Measurements from ENCODE around the gene C10orf95.

DNA sequence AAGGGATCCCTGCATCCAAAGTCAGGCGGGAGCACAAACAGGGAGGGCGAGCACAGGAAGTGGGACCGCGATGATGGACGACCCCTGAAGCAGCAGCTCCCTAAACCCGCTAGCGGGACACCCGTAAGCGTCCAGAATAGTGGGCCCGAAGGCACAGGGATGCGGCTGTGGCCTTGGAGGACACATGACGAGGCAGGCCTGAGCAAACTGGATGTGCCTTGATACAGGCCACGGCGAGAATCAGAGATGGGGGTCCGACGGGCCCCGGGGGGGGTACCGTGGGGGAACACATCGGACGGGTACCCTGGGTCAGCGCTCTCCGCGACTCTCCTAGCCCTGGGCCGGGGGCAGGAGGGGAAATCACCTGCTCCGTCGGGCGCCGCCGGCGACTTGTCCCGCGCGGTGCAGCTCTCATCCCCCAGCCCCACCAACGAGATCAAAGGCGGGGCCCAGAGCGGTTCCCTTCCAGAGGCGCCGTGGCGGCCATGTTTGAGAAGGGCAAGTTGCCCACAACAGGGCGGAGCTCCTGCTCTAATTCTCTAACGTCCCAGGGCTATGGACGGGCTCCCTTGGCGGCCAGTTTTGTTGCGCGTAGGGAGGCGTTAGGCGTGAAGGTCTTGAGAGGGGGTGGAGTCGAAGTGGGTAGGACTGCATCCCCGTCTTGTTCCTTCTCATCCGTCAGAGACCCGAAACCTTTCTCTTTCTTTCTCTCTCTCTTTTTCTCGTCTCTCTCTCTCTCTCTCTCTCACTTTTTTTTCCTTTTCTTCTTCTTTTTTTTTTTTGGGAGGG lies 19.0 kb downstream of the C10orf95 start, which contains the start of gene CUEDC2:
- TF ChIP-seq, protein P1, sequence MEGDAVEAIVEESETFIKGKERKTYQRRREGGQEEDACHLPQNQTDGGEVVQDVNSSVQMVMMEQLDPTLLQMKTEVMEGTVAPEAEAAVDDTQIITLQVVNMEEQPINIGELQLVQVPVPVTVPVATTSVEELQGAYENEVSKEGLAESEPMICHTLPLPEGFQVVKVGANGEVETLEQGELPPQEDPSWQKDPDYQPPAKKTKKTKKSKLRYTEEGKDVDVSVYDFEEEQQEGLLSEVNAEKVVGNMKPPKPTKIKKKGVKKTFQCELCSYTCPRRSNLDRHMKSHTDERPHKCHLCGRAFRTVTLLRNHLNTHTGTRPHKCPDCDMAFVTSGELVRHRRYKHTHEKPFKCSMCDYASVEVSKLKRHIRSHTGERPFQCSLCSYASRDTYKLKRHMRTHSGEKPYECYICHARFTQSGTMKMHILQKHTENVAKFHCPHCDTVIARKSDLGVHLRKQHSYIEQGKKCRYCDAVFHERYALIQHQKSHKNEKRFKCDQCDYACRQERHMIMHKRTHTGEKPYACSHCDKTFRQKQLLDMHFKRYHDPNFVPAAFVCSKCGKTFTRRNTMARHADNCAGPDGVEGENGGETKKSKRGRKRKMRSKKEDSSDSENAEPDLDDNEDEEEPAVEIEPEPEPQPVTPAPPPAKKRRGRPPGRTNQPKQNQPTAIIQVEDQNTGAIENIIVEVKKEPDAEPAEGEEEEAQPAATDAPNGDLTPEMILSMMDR (IDR thresholded peaks at IDR 0.05): no peak
- no peak for TF ChIP-seq EZH2 (IDR thresholded peaks at IDR 0.05; ENCODE audit: borderline replicate concordance, insufficient read depth, low read depth, low read length, poor library complexity, severe bottlenecking)

All from B cell (primary cell).